Lower leg skin (tissue), 3 donors: Measurements from ENCODE around the gene PARD6G.

Experiments used
- CTCF ChIP-seq, 3 donors: fragments of 450-650 bp; IDR thresholded peaks; one replicate each; pipeline ENCODE4 v1.5.1; 2016; ENCODE audit warnings: antibody characterized with exemption in 3 of 3, mild to moderate bottlenecking in 3 of 3, moderate library complexity in 2 of 3
- POLR2A ChIP-seq, 2 donors: fragments of 450-650 bp; IDR thresholded peaks; one replicate each; pipeline ENCODE4 v1.6.1; 2016 to 2017; ENCODE audit warnings: antibody characterized with exemption in 2 of 2, mild to moderate bottlenecking in 1 of 2, moderate library complexity in 1 of 2

GRCh38 chr18:80191264-80191663 is 56.0 kb downstream of the PARD6G start:
- no peak for TF ChIP-seq CTCF (IDR thresholded peaks at IDR 0.05)
- no peak for TF ChIP-seq POLR2A (IDR thresholded peaks at IDR 0.05)
